Renal cortical epithelial cell (primary cell): ENCODE data around the gene INPP5A. TPM values are rescaled to one million over a fixed set of nuclear protein-coding genes. Genes with fewer than 3 reads are reported as not detected.
"Not testable (repeated sequence)": the region's sequence is repeated elsewhere in the genome, so short reads cannot be mapped to it uniquely, and the experiment has no call there.

Experiments
- DNase-seq: peaks from one replicate; pipeline ENCODE4 v3.0.0-alpha.2; 2011; ENCODE audit warnings: low read depth
- total RNA-seq: library from RNA; depleted of rRNA; stranded (reverse); fragments of >200 nt; gene quantifications from 2 replicates; pipeline ENCODE4 v1.2.3, GENCODE V29; 2014

Gene INPP5A
- total RNA-seq, 1 donor from 2014 or later: 30.7 TPM

- no peak for DNase-seq
These were observed 217.7 kb downstream of the INPP5A start for GRCh38 chr10:132755166-132755711.

- no peak for DNase-seq
These were observed 219.0 kb downstream of the INPP5A start for GRCh38 chr10:132756591-132756990.

- no peak for DNase-seq
These were observed 219.6 kb downstream of the INPP5A start for GRCh38 chr10:132757171-132757570.

- no peak for DNase-seq
These were observed 221.3 kb downstream of the INPP5A start for GRCh38 chr10:132758865-132759264.

GRCh38 chr10:132761395-132762060, 223.9 kb downstream of the INPP5A start:
- DNase-seq: no peak

- no peak for DNase-seq
These were observed 224.7 kb downstream of the INPP5A start for GRCh38 chr10:132762267-132762666.

GRCh38 chr10:132763545-132763944, 226.0 kb downstream of the INPP5A start:
- DNase-seq: no peak

- DNase-seq: no peak
These were observed 226.5 kb downstream of the INPP5A start for GRCh38 chr10:132764108-132764507.

GRCh38 chr10:132765435-132765834, 227.8 kb downstream of the INPP5A start:
- no peak for DNase-seq

- DNase-seq: no peak
These were observed 228.7 kb downstream of the INPP5A start for GRCh38 chr10:132766291-132766690.

- DNase-seq: no peak
These were observed 231.0 kb downstream of the INPP5A start for GRCh38 chr10:132768346-132769248.

GRCh38 chr10:132770061-132771021, 232.8 kb downstream of the INPP5A start:
- no peak for DNase-seq

- not testable (repeated sequence) for DNase-seq
These were observed 235.2 kb downstream of the INPP5A start for GRCh38 chr10:132772816-132773215.

- peak; percentile 19 for DNase-seq
These were observed 236.8 kb downstream of the INPP5A start for GRCh38 chr10:132774181-132774901.

- DNase-seq: peak; percentile 68
These were observed 237.6 kb downstream of the INPP5A start for GRCh38 chr10:132774902-132775863.

- no peak for DNase-seq
These were observed 238.6 kb downstream of the INPP5A start for GRCh38 chr10:132776186-132776585.

GRCh38 chr10:132776821-132777220, 239.2 kb downstream of the INPP5A start:
- DNase-seq: no peak

- DNase-seq: no peak
These were observed 239.9 kb downstream of the INPP5A start for GRCh38 chr10:132777441-132777840.

- no peak for DNase-seq
These were observed 242.1 kb downstream of the INPP5A start for GRCh38 chr10:132779549-132780294.
